ENCODE measurements around the gene PLEKHG3.

PLEKHG3 gene

GRCh38 chr14:64784006-64784405 is 79.8 kb downstream of the PLEKHG3 start:
- Mint-ChIP-seq H3K4me3 (no peak overlapping the region), H3K4me1 (peaks cover 10% of the 10 kb centered on the region), H3K36me3 (ENCODE audit: low read depth) (no peaks in the 10 kb centered on the region), H3K27ac (no peak overlapping the region), H3K27me3 (ENCODE audit: low read depth) (no peaks in the 10 kb centered on the region), H3K9me3 (no peaks in the 10 kb centered on the region)
- TF ChIP-seq CTCF (IDR thresholded peaks at IDR 0.05; ENCODE audit: unreplicated experiment in 3 of 3) = no peak

DNA sequence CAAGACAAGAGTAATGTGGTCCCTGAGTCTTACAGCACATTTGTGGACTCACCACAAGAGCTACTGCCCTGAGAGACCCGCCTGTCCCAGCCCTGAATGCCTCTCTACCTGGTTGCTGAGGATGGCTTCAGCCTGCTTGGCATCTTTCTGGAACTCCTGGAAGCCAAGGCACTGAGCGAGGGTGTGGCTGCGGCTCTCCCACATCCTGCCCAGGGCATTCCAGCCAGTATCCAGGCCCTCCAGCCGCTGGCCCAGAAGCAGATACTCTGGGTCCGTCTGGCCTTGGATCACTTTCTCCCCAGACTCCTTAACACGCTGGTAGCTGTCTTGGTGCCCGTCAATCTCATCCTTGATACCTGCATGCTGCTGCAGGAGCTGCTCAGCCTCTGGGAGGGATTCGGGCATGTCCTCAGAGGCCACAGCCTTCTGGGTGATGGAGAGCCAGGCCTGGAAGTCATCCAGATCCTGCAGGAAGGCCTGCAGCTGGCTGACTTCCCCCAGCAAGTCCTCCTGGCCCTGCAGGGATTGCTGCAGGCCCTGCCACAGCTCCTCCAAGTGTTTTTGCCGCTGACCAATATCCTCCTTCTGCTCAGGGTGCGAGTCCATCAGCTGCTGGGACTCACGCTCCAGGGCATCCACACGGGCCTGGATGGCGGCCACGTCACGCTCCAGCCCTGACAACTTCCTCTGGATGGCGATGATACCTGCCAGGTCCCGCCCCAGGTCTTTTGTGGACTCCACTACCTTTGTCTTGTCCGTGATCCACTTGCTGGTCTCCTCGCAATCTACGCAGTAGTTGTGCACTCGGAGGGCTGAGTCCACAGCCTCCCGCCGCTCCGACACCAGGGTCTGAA is 82.3 kb downstream of the PLEKHG3 start:
- Mint-ChIP-seq H3K27ac (no peak overlapping the region), H3K36me3 (ENCODE audit: low read depth) (no peaks in the 10 kb centered on the region), H3K4me3 (no peak overlapping the region), H3K9me3 (no peaks in the 10 kb centered on the region), H3K27me3 (ENCODE audit: low read depth) (no peaks in the 10 kb centered on the region), H3K4me1 (peaks cover 20% of the 10 kb centered on the region)
- no peak for TF ChIP-seq CTCF (IDR thresholded peaks at IDR 0.05; ENCODE audit: unreplicated experiment in 3 of 3)

DNA sequence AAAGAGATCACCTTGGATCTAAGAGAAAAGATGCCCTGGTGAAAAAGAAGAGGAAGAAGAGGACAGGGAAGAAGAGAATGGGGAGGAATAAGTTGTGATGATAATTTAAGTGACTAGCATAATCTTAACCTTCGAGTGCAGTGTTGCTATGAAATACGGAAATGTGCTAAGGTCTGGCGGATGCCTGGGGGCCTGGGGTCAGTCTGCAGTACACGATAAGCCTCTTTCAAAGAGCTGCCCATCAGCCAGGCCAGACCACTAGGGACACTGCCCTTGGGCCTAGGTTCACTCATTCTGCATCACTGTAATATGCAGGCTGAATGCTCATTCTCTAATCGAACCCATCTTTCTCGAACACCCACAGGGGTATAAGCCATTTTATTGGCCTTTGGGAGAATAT is 83.4 kb downstream of the PLEKHG3 start:
- H3K36me3 Mint-ChIP-seq (ENCODE audit: low read depth) = no peaks in the 10 kb centered on the region
- no peaks in the 10 kb centered on the region for H3K9me3 Mint-ChIP-seq
- no peaks in the 10 kb centered on the region for H3K27me3 Mint-ChIP-seq (ENCODE audit: low read depth)
- peaks cover 20% of the 10 kb centered on the region for H3K4me1 Mint-ChIP-seq
- no peak for TF ChIP-seq CTCF (IDR thresholded peaks at IDR 0.05; ENCODE audit: unreplicated experiment in 3 of 3)
- no peak overlapping the region for H3K4me3 Mint-ChIP-seq
- H3K27ac Mint-ChIP-seq = peak overlapping the region in 1 of 3 experiments; percentile 4

DNA sequence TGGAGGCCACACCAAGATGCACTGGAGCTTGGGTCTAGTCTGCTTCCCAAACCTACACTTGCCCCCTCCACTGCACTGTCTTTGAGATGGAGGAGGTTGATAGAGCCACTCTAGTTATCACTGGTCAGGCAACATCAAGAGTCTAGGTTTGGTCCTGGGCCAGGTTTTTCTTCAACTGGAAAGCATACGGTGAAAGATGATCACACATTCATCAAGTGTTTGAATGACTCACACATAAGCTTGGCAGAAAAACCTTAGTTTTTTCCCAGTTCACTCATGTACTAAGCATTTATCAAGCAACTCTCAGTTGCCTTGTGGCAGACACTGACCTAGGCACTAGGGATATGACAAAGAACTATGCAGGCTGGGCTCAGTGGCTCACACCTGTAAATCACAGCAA is 84.5 kb downstream of the PLEKHG3 start:
- H3K4me1 Mint-ChIP-seq = peaks cover 20% of the 10 kb centered on the region
- no peak overlapping the region for H3K4me3 Mint-ChIP-seq
- no peak for TF ChIP-seq CTCF (IDR thresholded peaks at IDR 0.05; ENCODE audit: unreplicated experiment in 3 of 3)
- H3K27ac Mint-ChIP-seq = no peak overlapping the region
- no peaks in the 10 kb centered on the region for H3K36me3 Mint-ChIP-seq (ENCODE audit: low read depth)
- H3K27me3 Mint-ChIP-seq (ENCODE audit: low read depth) = no peaks in the 10 kb centered on the region
- no peaks in the 10 kb centered on the region for H3K9me3 Mint-ChIP-seq

DNA sequence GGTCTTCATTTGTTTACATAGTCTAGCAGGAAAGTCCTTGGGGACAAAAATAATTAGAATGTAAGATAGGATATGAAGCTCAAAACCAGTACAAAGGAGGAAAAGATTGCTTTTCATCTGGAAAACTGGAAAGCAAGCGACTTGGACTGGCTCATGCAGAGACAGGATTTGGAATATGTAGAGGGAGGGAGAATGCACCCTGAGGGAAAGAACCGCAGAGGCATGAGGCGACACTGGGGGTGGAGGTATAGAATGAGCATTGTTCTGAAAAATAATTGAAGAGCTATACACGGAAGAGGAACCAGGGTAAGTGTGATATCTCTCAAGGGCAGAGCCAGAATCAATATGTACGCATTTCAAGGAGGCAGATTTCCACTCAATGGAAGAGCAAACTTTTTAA is 85.5 kb downstream of the PLEKHG3 start:
- no peak for TF ChIP-seq CTCF (IDR thresholded peaks at IDR 0.05; ENCODE audit: unreplicated experiment in 3 of 3)
- no peak overlapping the region for H3K4me3 Mint-ChIP-seq

DNA sequence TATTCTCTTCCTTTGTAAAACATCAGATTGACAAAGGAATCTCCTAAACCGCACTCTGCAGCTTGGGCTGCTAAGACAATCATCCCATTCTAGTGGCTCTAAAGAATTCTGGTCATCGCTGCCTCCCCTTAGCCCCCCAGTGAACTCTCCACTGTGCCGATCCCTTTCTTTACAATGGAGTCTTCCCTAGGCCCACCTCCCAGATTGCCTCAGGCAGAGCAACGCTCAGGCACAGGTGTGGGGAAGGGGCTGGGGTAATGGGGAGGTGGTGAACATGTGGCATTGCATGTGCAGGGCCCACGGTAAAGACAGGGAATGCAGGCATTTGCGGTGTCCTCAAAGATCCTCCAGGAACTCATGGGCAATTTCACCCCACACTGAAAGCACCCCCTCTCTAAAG is 86.3 kb downstream of the PLEKHG3 start:
- Mint-ChIP-seq H3K4me3 (no peak overlapping the region), H3K9me3 (no peaks in the 10 kb centered on the region), H3K27ac (no peak overlapping the region), H3K27me3 (ENCODE audit: low read depth) (peaks cover 4% of the 10 kb centered on the region), H3K4me1 (peaks cover 20% of the 10 kb centered on the region), H3K36me3 (ENCODE audit: low read depth) (no peaks in the 10 kb centered on the region)
- TF ChIP-seq CTCF (IDR thresholded peaks at IDR 0.05; ENCODE audit: unreplicated experiment in 3 of 3) = no peak

More for the DNA sequence above, 85.5 kb downstream of the PLEKHG3 start:
- Mint-ChIP-seq H3K27me3 (ENCODE audit: low read depth) (peaks cover 2% of the 10 kb centered on the region), H3K4me1 (peaks cover 20% of the 10 kb centered on the region), H3K9me3 (no peaks in the 10 kb centered on the region), H3K27ac (no peak overlapping the region), H3K36me3 (ENCODE audit: low read depth) (no peaks in the 10 kb centered on the region)

Data from nephron (organoid).